ENCODE results near the gene SLAMF7.
"Not testable (repeated sequence)": the region's sequence is repeated elsewhere in the genome, so short reads cannot be mapped to it uniquely, and the experiment has no call there.

The SLAMF7 gene

DNA sequence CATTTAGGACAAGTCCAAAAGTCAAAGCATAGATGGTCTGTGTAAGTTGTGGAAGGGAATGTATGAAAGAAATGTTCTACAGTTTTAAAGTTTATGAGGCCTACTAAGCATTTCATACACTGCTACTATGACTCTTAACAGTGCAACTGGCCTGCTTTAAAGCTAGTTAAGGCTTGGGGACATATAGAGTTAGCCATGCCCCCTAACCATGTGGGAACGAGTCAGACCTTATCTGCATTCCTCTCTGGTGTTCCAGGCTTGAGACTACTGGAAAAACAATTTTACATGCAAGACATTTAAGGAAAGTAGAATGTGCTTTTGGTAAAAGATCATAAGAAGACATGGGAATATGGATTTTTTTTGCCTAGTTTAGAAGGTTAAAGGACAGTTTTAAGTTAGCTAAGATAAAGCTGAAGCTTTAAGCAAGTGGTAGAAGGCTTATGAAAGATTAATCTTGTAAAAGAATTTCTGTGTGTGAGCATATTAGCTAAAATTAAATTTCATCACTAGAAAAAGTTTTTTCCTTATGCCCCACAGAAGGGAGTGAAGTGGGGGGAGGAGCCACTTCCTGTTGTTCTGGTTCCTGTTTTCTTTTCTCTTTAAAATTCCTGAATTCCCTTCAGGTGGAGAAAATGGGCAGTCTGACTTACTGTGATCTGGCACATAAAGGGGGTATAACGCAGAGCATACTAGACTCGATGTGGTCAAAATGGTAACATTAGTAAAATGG, 18.5 kb upstream of the SLAMF7 start:
- DNase-seq (ENCODE audit: low spot score) (no peak), FAIRE-seq (no peak)

DNA sequence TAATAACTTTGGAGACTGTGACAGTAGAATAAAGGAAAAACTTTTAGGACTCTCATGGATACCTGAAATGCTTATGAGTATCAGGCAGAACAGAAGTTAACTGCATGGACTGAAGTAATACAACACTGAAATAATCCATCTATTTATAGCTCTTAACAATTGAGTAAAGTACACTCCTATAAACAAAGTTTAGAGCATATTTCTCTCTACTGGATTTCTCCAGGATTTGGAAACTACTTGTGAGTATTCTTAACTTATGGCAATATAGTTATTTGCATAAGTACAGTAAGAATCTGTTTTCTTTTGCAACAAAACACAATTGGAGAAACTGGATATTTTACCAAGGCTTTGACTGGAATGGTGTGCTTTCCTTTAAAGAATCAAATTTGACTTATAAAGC, 17.6 kb upstream of the SLAMF7 start:
- no peak for FAIRE-seq
- DNase-seq (ENCODE audit: low spot score): no peak

DNA sequence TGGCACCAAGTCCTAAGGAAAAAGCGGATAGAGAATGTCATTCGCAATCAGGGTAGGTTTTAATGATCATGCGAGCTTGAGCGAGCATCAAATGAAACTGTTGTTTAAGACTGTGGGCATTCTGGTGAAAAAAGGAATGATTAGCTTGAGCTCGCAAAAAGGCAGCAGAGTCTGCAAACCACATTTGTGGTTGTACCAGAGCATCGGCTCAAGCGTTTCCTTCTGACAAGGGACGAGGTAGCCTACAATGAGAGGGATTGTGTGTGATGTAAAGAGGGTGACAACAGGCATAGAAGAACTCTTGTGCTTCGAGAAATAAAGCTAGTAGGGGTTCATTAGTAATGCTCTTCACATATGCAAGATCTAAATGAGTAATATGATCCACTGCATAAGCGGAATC, 16.3 kb upstream of the SLAMF7 start:
- no peak for FAIRE-seq
- no peak for DNase-seq (ENCODE audit: low spot score)

DNA sequence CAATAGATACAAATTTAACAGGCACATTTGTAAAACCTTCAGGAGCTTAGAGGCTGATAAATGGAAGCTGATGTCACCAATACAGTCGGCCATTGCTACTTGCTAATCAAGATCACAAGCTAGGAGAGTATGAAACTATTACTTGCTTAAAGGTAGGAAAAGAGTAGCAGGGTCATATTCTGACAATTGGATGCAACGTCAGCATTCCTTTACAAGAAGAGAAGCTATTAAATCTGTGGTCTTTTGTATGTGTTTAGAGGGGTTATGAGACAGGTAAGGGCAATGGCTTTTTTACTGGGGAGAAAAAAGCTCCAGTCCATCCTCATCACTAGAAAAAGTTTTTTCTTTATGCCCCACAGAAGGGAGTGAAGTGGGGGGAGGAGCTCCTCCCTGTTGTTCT, 15.7 kb upstream of the SLAMF7 start:
- DNase-seq (ENCODE audit: low spot score): no peak
- no peak for FAIRE-seq

DNA sequence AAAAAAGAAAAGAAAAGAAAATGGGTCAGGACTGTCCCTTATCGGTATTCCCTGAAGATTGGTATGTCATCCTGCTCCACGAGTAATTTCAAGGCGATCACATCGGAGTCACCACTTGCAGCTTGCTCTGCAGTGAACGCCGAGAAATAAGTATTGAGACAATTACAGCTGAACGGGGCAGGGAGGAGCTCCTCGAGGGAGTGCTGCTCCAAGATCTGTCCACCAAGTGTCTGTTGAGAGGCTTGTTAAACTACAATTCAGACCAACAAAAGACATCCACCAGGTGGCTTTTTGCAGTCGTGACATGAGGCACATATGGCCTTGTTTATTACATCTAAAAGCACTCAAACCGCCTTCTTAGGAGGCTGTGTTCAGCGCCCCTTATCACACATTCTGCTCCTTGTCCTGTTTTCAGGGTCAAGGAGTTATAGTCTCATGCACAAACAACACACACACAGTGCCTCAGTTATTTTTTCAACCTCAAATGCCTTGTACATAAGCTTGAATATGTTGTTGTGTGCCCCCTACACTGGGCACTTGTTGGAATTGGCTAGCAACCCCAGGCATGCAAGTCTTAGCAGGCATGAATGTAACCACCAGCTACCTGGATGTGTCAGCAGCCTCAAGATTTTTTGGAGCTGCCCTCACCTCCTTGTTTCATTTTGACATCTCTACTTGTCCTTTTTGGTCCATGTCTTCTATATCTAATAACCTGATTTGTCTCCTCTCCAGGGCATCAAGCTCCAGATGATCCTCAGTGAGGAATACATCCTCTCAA, 14.4 kb upstream of the SLAMF7 start:
- no peak for DNase-seq (ENCODE audit: low spot score)
- no peak for FAIRE-seq

DNA sequence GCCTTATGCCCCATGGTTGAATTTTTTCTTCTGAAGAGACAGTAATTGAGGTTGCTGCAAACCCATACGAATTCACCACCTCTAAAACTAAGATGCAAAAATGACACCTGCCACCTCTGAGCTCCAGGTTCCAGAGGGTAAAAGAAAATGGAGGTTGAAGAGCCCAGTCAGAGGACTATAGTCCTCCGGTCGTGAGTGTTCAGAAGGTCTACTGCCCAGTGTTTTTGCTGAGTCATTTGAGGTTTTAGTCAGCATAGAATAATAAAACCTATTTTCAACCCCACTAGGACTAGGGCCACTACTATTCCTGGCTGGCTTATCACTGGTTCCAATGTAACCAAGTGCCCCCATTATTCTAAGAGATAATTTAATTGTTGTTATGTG, 12.9 kb upstream of the SLAMF7 start:
- DNase-seq (ENCODE audit: low spot score) (no peak), FAIRE-seq (no peak)

DNA sequence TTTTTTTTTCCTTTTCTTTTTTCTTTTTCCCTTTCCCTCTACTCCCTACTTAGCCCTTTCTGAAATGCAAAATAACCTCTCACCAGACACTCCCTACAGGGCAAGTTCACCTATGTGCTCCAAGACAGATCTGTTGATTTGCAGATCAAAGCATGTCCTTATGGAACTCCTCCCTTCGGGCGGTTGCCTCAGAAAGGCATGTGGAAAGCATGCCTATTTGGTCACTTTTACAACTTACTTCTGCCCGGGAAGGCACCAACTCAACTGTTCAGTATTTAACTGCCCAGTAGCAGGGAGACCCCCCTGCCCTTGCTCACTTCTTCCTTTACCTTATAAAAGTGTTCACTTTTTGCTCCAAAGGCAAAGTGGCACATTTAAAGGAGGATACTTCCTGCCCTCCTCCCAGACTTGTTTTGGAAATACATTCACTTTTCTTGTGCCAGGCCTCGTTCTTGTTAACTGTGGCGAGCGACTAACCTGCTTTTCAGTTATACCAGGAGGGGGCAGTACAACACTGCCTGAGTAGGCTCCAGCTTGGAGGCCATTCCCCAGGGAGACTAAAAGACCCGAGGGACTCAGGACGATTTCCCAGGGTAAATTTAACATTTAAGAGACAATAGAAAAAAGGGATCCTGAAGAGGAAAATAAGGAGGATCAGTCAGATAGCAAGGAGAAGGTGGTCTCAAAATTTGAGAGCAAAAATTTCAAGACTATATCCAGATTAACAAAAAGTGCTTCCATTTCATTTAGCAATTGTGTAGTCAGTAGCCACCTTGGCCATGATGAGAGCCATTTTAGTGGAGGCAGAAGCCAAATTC, 12.3 kb upstream of the SLAMF7 start:
- FAIRE-seq (no peak), DNase-seq (ENCODE audit: low spot score) (peak; percentile 16)

DNA sequence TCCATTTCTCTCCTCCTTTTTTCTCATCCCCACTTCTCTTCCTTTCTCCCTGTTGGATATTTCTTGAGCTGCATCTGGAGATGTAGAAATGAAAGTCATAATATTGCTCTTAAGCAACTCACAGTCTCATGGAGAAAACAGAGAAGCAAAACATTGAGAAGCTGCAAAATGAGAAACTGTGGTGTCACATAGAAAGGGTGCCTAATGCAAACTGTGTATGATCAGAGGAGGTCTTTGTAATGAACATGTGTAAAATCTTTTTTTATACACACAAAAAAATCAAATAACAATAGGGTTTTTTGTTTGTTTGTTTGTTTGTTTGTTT, 11.8 kb upstream of the SLAMF7 start:
- no peak for FAIRE-seq
- no peak for DNase-seq (ENCODE audit: low spot score)

DNA sequence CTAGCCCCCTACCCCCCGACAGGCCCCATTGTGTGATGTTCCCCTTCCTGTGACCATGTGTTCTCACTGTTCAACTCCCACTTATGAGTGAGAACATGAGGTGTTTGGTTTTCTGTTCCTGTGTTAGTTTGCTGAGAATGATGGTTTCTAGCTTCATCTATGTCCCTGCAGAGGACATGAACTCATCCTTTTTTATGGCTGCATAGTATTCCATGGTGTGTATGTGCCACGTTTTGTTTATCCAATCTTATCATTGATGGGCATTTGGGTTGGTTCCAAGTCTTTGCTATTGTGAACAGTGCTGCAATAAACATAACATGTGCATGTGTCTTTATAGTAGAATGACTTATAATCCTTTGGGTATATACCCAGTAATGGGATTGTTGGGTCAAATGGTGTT, 7.5 kb upstream of the SLAMF7 start:
- FAIRE-seq; DNase-seq (ENCODE audit: low spot score): not testable (repeated sequence)

DNA sequence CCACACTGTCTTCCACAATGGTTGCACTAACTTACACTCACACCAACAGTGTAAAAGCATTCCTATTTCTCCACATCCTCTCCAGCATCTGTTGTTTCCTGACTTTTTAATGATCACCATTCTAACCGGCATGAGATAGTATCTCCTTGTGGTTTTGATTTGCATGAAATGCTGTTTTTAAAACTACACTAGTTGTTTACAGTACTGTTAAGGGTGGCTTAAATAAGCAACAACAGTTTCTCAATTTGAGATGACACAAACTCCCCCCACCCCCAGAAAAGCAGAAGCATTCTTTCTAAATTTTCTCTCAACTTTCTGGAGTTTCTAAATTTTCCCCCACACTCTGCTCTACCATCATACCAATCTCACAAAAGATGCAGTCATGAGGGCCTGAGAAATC, 7.1 kb upstream of the SLAMF7 start:
- FAIRE-seq (no peak), DNase-seq (ENCODE audit: low spot score) (no peak)

DNA sequence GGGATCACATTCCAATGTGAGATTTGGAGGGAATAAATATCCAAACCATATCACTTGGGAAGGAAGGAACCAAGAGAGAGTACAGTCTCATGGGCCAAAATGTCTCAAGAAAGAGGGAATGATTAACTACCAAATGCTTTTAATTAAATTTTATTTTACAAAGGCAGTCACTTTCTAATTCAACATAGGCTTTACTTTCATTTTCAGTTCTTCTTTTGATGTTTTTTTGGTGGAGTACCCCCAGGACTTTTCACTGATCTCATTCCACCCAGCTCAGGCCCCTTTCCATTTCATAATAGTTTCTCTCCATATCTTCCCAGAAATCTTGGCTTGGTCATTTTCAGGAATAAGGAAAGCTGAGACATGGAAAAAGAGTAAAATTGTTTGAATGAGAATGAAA, 5.1 kb upstream of the SLAMF7 start:
- FAIRE-seq (no peak), DNase-seq (ENCODE audit: low spot score) (no peak)

DNA sequence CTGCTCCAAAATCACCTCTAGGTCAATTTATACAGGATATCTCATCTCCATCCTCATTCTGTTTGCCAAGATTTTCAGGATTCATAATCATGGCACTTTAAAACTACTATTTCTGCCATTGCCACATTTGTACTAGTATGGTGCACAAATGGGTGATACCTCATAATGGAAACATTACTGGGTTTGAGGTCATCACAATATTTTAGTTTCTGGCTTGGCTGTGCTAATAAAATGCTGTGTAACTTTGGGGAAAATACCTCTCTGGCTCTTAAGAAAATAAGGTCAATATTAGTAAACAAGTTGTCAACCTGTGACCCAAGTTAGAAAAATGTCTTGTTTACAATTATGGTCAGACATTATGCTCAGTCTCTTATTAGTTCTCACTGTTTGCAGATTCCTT, 4.7 kb upstream of the SLAMF7 start:
- no peak for FAIRE-seq
- DNase-seq (ENCODE audit: low spot score): no peak

DNA sequence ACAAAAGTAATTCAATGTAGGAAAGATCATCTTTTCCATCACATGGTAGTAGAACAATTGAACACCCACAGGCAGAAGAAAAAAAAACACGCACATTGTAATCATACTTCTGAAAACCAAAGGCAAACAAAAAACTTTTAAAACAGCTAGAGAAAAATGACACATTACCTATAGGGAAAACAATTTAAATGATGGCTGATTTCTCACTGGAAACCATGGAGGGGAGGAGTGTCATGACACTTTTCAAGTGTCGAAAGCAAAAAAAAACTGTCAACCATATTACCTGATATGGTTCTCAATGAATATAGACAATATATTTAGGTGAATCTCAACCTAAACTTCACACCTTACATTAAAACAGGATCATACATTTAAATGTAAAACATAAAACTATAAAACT, 776 bp upstream of the SLAMF7 start:
- no peak for FAIRE-seq

DNA sequence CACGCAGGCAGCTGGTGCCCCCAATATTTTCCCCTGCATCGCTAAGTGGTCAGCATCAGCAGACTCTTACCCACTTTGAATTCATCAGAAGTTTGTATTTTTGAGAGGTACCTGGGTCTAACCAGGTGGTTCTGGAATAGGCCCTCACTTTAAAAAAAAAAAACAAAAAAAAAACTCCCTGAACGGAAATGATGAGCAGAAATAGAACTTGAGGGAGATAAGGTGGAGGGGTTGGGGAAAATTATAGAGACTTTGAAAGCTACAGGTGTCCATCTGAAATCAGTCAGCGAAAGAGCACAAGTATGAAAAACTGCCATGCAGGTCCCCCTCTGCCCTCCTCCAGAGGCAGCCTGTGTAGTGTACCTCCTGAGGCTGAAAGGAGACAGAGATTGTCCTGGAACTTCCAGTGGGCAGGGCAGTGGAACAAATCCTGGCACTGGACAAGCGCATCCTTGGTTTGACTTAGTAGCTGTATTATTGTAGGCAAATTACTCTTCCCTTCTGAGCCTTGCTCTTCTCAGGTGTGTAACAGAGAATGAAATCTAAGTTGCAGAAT, 1.2 kb downstream of the SLAMF7 start:
- DNase-seq (ENCODE audit: low spot score) (no peak), FAIRE-seq (no peak)

More for the DNA sequence above, 776 bp upstream of the SLAMF7 start:
- DNase-seq (ENCODE audit: low spot score): no peak

DNA sequence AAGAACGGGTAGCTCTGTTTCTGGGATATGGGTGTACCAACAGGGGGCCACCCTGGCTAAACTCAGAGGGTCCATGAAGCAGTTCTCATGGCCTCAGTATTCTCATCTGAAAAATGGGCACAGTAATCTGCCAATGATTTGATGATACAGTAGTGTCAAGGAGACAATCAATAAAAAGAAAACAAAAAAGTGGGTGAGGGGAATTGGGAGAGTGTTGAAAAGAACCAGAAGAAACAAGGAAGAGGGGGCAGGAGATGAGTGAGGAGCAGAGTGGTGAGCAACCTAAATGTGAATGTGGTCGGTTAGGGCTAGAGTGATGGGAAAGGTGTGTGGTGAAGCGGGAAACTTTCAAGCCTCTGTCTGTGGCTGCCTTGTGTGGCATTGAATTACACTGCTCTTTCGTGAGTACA, 2.0 kb downstream of the SLAMF7 start:
- FAIRE-seq (no peak), DNase-seq (ENCODE audit: low spot score) (no peak)

DNA sequence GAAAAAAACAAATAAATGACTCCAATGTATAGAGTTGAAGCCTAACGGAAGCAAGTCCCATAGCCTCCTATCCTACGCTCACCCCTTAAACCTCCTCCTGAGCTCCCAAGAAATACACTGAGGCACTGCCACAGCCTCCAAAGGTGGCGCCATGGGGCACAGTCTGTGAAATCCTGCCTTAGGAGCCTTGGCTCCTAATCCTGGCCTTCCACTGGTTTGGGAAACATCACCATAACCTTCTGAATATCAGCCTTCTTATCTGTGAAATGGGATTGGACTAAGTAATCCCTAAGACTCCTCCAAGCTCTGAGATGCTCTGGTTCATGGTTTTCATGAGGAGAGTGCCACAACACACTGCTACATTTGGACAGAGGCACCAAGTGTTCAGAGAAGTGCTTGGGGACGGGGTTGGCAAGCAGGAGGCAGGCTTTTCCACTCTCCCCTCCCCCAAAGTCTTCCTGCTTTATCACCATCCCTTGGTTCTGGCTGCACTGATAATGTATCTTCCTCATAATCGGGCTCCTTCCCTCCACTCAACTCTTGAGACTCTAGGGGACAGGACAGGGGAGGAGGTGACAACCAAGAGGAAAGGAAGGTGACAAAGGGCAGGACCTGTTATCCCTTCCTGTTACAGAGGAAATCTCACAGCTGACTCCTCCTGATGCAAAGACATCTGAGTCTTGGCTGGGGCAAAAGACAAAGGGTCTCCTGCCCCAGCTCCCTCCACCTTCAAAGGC, 2.7 kb downstream of the SLAMF7 start:
- DNase-seq (ENCODE audit: low spot score) (no peak), FAIRE-seq (no peak)

DNA sequence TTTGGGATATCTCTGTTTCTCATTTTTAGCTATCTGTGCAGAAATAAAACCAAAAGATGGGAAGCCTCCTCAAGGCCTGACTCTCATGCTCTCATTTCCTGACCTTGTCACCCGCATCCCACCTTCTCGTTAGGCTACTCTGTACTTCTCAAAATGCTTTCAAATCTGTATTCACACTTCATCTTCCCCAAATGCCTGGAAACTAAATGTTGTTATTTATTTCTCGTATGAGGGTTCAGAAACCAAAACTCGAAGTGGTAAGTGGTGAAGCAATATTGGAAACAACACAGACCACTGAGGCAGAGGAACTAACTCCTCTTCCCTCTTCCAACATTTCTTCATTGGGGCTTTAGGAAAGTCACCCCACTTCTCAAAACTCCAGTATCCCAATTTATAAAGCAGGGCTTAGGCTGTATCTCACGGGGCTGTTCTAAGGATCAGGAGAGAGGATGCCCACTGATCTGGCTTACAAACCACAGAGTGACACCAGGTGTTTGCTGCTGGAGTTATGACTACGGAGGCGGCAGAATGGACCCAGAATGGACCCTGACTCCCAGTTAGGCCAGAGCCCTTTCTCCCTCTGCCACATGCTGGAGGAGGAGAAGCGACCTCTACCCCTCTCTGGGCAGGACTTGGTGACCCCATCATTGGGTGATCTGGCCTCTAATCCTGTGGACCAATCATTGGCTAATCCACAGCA, 3.5 kb downstream of the SLAMF7 start:
- FAIRE-seq (no peak), DNase-seq (ENCODE audit: low spot score) (no peak)

DNA sequence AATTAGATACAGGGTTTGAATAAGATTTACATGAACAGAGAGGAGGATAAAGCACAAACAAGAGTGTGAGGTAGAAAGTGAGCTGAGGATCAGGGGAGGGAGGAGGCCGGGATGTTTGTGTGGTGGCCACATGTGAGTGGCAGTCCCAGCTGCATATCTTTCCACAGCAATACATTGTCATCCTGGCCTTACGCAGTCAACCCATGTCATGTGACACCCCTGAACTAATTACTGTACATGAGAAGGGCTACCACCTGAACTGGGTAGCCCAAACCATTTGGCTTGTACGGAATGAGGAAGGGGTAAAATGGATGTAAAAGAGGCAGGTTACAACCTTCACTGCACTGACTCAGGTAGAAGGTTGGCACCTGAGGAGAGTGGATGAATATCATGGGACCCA, 4.2 kb downstream of the SLAMF7 start:
- FAIRE-seq: no peak

DNA sequence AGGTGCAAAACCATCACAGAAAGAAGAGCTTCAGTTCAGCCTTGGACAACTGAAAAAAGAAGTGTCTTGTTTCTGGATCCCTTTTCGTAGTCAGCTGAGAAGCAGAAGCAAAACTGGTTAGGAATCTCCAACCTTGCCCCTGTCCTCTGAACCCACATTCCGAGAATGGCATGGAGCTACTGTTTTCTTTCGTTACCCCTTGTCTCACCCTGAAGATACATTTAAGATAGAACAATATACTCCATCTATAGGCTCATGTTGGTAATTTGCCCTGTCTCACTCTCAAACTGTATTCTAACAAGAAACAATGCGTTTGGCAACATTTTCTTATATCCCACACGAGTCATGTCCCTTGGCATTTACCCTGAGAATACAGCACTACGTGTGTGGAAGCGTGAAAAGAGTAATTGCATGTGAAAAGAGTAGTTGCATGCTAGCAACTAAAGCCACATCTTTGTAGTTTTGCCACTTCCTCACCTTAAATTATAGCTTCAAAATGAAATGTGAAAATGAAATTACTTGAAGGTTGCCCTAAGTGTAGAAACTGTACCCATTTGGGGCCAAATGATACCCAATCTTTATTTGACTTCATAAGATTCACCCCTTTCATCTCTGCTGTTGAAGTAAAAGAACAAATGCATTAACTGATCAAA, 5.3 kb downstream of the SLAMF7 start:
- DNase-seq (ENCODE audit: low spot score): no peak
- FAIRE-seq: no peak

More for the DNA sequence above, 4.2 kb downstream of the SLAMF7 start:
- no peak for DNase-seq (ENCODE audit: low spot score)

DNA sequence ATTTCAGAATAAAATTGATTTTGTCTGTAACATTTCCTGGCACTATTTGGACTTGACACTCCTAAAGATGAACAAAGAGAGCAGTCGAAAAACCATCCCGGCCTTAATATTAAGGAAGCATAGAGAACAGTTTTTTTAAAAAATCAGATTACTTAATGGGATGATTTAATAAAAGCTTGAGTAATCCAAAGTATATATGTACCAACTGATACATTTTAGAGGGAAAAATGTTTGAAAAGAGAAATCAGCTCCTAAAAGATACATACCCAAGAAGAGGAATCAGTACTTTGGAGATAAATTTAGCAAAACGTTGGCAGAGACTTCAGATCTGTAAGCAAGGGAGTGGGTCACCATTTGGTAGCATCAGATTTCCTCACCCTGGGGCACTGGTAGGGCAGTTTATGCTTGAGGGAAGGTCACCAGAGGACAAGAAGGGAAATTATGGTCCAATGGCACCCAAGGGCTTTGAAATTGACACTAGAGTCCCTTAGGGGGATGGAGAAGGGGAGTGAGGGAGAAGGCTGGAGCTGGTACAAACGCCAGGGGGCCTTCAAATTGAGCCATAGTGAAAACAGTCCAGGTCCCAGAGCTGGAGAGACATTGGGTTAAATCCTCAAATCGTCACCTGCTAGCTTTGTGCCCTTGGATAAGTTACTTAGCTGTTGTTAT, 5.9 kb downstream of the SLAMF7 start:
- no peak for DNase-seq (ENCODE audit: low spot score)
- FAIRE-seq: no peak
